RPMI8226 (cell line): ENCODE results near the gene NRARP.
A peak's percentile ranks its signal among the peaks of the same experiment; 100 is the strongest.

ENCODE experiments used
- DNase-seq: peaks from one replicate; pipeline ENCODE4 v3.0.0-alpha.2; 2015

The NRARP gene

GRCh38 chr9:137297966-137298365 lies 4.1 kb downstream of the NRARP start:
- DNase-seq = no peak

- DNase-seq = peak; percentile 84
These were observed 5.1 kb downstream of the NRARP start for GRCh38 chr9:137296670-137297664.

- no peak for DNase-seq
These were observed 6.0 kb downstream of the NRARP start for GRCh38 chr9:137295849-137296669.

- DNase-seq = peak; percentile 78
These were observed 6.7 kb downstream of the NRARP start for GRCh38 chr9:137295238-137295811.

GRCh38 chr9:137294681-137295237 lies 7.3 kb downstream of the NRARP start:
- DNase-seq = peak; percentile 51

- peak; percentile 75 for DNase-seq
These were observed 7.9 kb downstream of the NRARP start for GRCh38 chr9:137294091-137294680.

- no peak for DNase-seq
These were observed 8.5 kb downstream of the NRARP start for GRCh38 chr9:137293482-137294090.

GRCh38 chr9:137293094-137293481 lies 9.0 kb downstream of the NRARP start:
- DNase-seq = no peak

- peak; percentile 87 for DNase-seq
These were observed 15.1 kb downstream of the NRARP start for GRCh38 chr9:137286975-137287383.

- no peak for DNase-seq
These were observed 20.5 kb downstream of the NRARP start for GRCh38 chr9:137281345-137282116.

GRCh38 chr9:137280474-137281344 lies 21.4 kb downstream of the NRARP start:
- DNase-seq = no peak

- DNase-seq = no peak
These were observed 22.2 kb downstream of the NRARP start for GRCh38 chr9:137279741-137280473.

- DNase-seq = no peak
These were observed 23.1 kb downstream of the NRARP start for GRCh38 chr9:137278721-137279711.

- no peak for DNase-seq
These were observed 23.9 kb downstream of the NRARP start for GRCh38 chr9:137278061-137278701.

GRCh38 chr9:137277329-137278041 lies 24.6 kb downstream of the NRARP start, which contains the start of gene TOR4A:
Gene TOR4A (plus strand): TSS chr9:137277726. CDS start chr9:137278690, 964 bp downstream.
- DNase-seq = peak; percentile 94

- DNase-seq = peak; percentile 95
These were observed 25.4 kb downstream of the NRARP start for GRCh38 chr9:137276473-137277328.
